Gastroesophageal sphincter (tissue), 3 donors: ENCODE results near the gene TNFRSF14.

ENCODE experiments used
- CTCF ChIP-seq, 4 experiments: fragments of 200-600 bp in 2 of 4; fragments of 450-650 bp in 2 of 4; sonication (generic) in 1 of 4; IDR thresholded peaks; one replicate each; pipeline ENCODE4 v1.5.1; 2017 to 2019; ENCODE audit warnings: antibody characterized with exemption in 4 of 4, mild to moderate bottlenecking in 2 of 4, moderate library complexity in 2 of 4
- EP300 ChIP-seq: sonication (generic); formaldehyde crosslinking; IDR thresholded peaks from one replicate; pipeline ENCODE4 v1.6.1; 2017; ENCODE audit warnings: antibody characterized with exemption, mild to moderate bottlenecking
- POLR2AphosphoS5 ChIP-seq: sonication (generic); formaldehyde crosslinking; IDR thresholded peaks from one replicate; pipeline ENCODE4 v1.6.1; 2017; ENCODE audit warnings: antibody characterized with exemption

- TF ChIP-seq POLR2AphosphoS5 (no peak), CTCF (IDR thresholded peaks at IDR 0.05) (no peak), EP300 (no peak)
These were observed 22.8 kb upstream of the TNFRSF14 start for GRCh38 chr1:2533365-2533764.
